ENCODE results near the gene PRPF8. TPM values are rescaled to one million over a fixed set of nuclear protein-coding genes. Genes with fewer than 3 reads are reported as not detected.

Gene PRPF8
- total and polyA plus RNA-seq, 2 experiments from 2014 or later: 178 to 246 TPM

- TF ChIP-seq REST (IDR thresholded peaks at IDR 0.05; ENCODE audit: unreplicated experiment) (no peak), ETS1 (IDR thresholded peaks at IDR 0.05) (no peak), ZNF331 (CRISPR knock-in tag; IDR thresholded peaks at IDR 0.05; ENCODE audit: low read depth) (no peak), CTCF (conservative IDR thresholded peaks at IDR 0.05; ENCODE audit: low read depth in 2 of 2) (no peak)
These were observed 64.2 kb downstream of the PRPF8 start (continued) for GRCh38 chr17:1620486-1620885.

- Histone ChIP-seq H3K4me2 (no peak overlapping the region), H2AFZ (no peak overlapping the region)
These were observed 67.0 kb downstream of the PRPF8 start for GRCh38 chr17:1617620-1618174.

More at GRCh38 chr17:1617620-1618174, 67.0 kb downstream of the PRPF8 start:
- H3K36me3 Mint-ChIP-seq (ENCODE audit: low read depth): 0 out of 3 replicates have a peak, but pooled peaks cover 3% of the 10 kb centered on the region
- no peak overlapping the region for H3K27ac Mint-ChIP-seq
- H3K4me3 Mint-ChIP-seq: no peak overlapping the region
- no peak overlapping the region for H3K4me3 ChIP-seq
- no peaks in the 10 kb centered on the region for H3K36me3 ChIP-seq (ENCODE audit: insufficient read depth)
- H3K79me2 ChIP-seq (replicated peaks; ENCODE audit: insufficient read depth): no peaks in the 10 kb centered on the region
- no peaks in the 10 kb centered on the region for H3K9me2 ChIP-seq (ENCODE audit: insufficient read depth)
- H3F3A ChIP-seq (replicated peaks; ENCODE audit: low read depth): no peaks in the 10 kb centered on the region
- H3K27me3 Mint-ChIP-seq (ENCODE audit: insufficient read depth, low read depth, poor library complexity): peaks cover 5% of the 10 kb centered on the region
- no peaks in the 10 kb centered on the region for H4K20me1 ChIP-seq (replicated peaks; ENCODE audit: insufficient read depth)
- no peak for ATAC-seq
- no peaks in the 10 kb centered on the region for H3K9me3 Mint-ChIP-seq
- TF ChIP-seq CREB1 (CRISPR knock-in tag; IDR thresholded peaks at IDR 0.05; ENCODE audit: low read depth) (no peak), NANOG (IDR thresholded peaks at IDR 0.05; ENCODE audit: borderline replicate concordance) (no peak), POLR2AphosphoS5 (IDR thresholded peaks at IDR 0.05; ENCODE audit: low read depth) (no peak), CTCF (conservative IDR thresholded peaks at IDR 0.05; ENCODE audit: low read depth in 2 of 2) (peak in 1 of 2 experiments; percentile 37; a peak in 2 of 4 replicates), EZH2 (IDR thresholded peaks at IDR 0.05; ENCODE audit: low read depth, unreplicated experiment) (no peak)
- no peaks in the 10 kb centered on the region for H3K27me3 ChIP-seq (ENCODE audit: insufficient read depth)
- H3K4me1 ChIP-seq (ENCODE audit: insufficient read depth): no peaks in the 10 kb centered on the region
- peaks cover 8% of the 10 kb centered on the region; the same call in 2 of the 3 replicates for H3K4me1 Mint-ChIP-seq
- no peak for DNase-seq (ENCODE audit: low spot score)
- no peak overlapping the region for H3K27ac ChIP-seq (ENCODE audit: low read depth)
